Breast epithelium (tissue), 4 donors: ENCODE measurements around the gene ATP5ME. TPM values are rescaled to one million over a fixed set of nuclear protein-coding genes. Genes with fewer than 3 reads are reported as not detected.
A peak's percentile ranks its signal among the peaks of the same experiment; 100 is the strongest.
"Not testable (repeated sequence)": the region's sequence is repeated elsewhere in the genome, so short reads cannot be mapped to it uniquely, and the experiment has no call there.

Experiments used
- DNase-seq, 2 donors: peaks; one replicate each; pipeline ENCODE4 v3.0.0-alpha.2; 2019; ENCODE audit warnings: low spot score in 2 of 2
- H3K27ac ChIP-seq, 2 donors: fragments of 200-600 bp; sonication (generic) in 1 of 2; one replicate each; pipeline ENCODE4 v1.5.1; 2016 to 2019; ENCODE audit warnings: mild to moderate bottlenecking in 1 of 2
- H3K27me3 ChIP-seq, 2 donors: fragments of 200-600 bp; sonication (generic) in 1 of 2; one replicate each; pipeline versions ENCODE4 v1.5.1 to v1.6.0; 2017 to 2019; ENCODE audit warnings: control low read depth in 1 of 2, mild to moderate bottlenecking in 1 of 2
- H3K36me3 ChIP-seq: fragments of 200-600 bp; one replicate; pipeline ENCODE4 v1.5.1; 2019
- H3K4me1 ChIP-seq, 2 donors: fragments of 200-600 bp; sonication (generic); one replicate each; pipeline ENCODE4 v1.5.1; 2016 to 2019; ENCODE audit warnings: control low read depth in 1 of 2
- H3K4me3 ChIP-seq, 3 donors: fragments of 200-600 bp; sonication (generic); 1 replicate in 2 of 3; 2 replicates in 1 of 3; pipeline ENCODE4 v1.5.1; 2016 to 2019; ENCODE audit warnings: mild to moderate bottlenecking in 3 of 3, moderate library complexity in 2 of 3
- H3K9me3 ChIP-seq, 2 donors: fragments of 200-600 bp; sonication (generic) in 1 of 2; one replicate each; pipeline ENCODE4 v1.5.1; 2016 to 2019; ENCODE audit warnings: control low read depth in 1 of 2
- CTCF ChIP-seq, 3 donors: fragments of 450-650 bp; IDR thresholded peaks; one replicate each; pipeline ENCODE4 v1.5.1; 2016 to 2017; ENCODE audit warnings: antibody characterized with exemption in 3 of 3, mild to moderate bottlenecking in 3 of 3, moderate library complexity in 3 of 3
- POLR2A ChIP-seq: fragments of 450-650 bp; IDR thresholded peaks from one replicate; pipeline ENCODE4 v1.6.1; 2016; ENCODE audit warnings: antibody characterized with exemption, mild to moderate bottlenecking, moderate library complexity
- POLR2AphosphoS5 ChIP-seq, 3 donors: sonication (generic); formaldehyde crosslinking; IDR thresholded peaks; one replicate each; pipeline ENCODE4 v1.6.1; 2017; ENCODE audit warnings: antibody characterized with exemption in 3 of 3
- intact Hi-C: fragments of 100-400 bp; cut with DNase I; formaldehyde crosslinking; loops from one replicate; pipeline ENCODE4 v1.15.1; 2023; ENCODE audit warnings: low total_unique reads
- total RNA-seq, 3 donors: library from RNA; depleted of rRNA; stranded (reverse); fragments of >200 nt; gene quantifications; one replicate each; pipeline ENCODE4 v1.1.0, GENCODE V29; 2016

The ATP5ME gene
- total RNA-seq, 3 donors from 2014 or later: 108 to 179 (median 128) TPM

DNA sequence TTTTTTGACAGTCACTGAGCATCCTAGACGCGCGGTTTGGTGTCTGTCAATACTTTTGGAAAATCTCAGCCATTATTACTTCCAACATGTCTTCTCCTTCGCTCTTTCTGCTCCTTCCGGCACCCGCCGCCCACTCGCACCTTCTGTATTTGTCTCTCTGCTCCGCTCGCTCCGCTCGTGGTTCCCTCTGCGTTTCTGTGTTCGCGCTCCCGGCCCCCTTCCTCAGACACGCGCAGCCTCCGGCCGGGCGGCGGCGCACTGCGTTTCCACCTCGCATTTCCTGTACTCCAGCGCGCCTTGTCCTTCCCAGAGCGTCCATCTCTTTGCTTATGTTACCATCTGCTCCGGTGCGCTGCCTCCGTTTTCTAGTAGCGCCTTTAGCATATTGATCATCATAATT, 27.6 kb downstream of the ATP5ME start:
- intact Hi-C loops: no loop called here
- Histone ChIP-seq H3K4me3 (peak overlapping the region in 1 of 3 donors; percentile 15), H3K4me1 (no peaks in the 10 kb centered on the region), H3K27ac (no peak overlapping the region), H3K36me3 (no peaks in the 10 kb centered on the region), H3K9me3 (peaks cover 0 to 3% of the 10 kb centered on the region in 2 donors), H3K27me3 (peaks cover 0 to 34% of the 10 kb centered on the region in 2 donors)
- no peak for TF ChIP-seq CTCF (IDR thresholded peaks at IDR 0.05)
- no peak for TF ChIP-seq POLR2AphosphoS5 (IDR thresholded peaks at IDR 0.05)
- TF ChIP-seq POLR2A: no peak
- no peak for DNase-seq

- intact Hi-C loops, DNase-seq, H3K4me3 ChIP-seq, H3K9me3 ChIP-seq, H3K27ac ChIP-seq, H3K4me1 ChIP-seq, H3K36me3 ChIP-seq: not testable (repeated sequence)
- peaks cover 0 to 18% of the 10 kb centered on the region in 2 donors for H3K27me3 ChIP-seq
Measured at GRCh38 chr4:642366-642765, 31.7 kb downstream of the ATP5ME start.

DNA sequence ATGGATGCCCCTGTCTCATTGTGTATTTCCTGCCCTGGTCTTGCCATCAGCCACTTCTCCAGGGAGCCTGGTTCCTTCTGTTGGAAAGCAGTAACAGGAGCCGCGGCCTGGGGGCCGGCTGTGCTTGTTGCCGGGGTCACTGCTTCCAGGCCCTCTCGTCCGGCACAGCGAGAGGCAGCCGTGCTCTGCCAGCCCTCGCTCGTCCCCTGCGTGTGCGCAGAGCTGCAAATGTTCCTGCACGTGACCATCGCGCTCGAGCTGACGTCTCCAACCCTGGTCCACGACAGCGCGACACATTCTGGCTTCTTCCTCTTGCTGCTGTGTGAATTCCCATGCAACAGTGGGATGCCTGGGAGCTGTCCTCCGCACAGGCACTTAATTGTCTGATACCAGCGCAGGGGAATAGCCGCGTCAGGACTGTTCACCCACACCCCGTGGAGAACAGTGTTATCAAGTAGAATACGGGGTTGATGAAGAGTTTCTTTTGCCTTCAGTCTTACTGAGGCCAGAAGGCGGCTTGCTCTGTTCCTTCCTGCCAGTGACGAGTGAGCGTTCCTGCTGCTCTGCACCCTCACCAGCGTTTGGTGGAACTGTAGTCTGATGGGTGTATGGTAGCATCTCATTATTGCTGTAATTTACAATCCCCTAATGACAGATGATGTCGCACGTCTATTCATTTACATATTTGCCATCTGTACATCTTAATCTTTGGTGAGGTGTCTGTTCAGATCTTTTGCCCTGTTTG, 36.4 kb downstream of the ATP5ME start:
- DNase-seq: no peak
- Histone ChIP-seq H3K9me3 (peaks cover 0 to 4% of the 10 kb centered on the region in 2 donors), H3K36me3 (no peaks in the 10 kb centered on the region), H3K27me3 (peaks cover 0 to 39% of the 10 kb centered on the region in 2 donors), H3K4me1 (no peaks in the 10 kb centered on the region), H3K4me3 (no peak overlapping the region), H3K27ac (no peak overlapping the region)
- no peak for TF ChIP-seq POLR2A
- no peak for TF ChIP-seq CTCF (IDR thresholded peaks at IDR 0.05)
- TF ChIP-seq POLR2AphosphoS5 (IDR thresholded peaks at IDR 0.05): no peak
- intact Hi-C loops: no loop called here

DNA sequence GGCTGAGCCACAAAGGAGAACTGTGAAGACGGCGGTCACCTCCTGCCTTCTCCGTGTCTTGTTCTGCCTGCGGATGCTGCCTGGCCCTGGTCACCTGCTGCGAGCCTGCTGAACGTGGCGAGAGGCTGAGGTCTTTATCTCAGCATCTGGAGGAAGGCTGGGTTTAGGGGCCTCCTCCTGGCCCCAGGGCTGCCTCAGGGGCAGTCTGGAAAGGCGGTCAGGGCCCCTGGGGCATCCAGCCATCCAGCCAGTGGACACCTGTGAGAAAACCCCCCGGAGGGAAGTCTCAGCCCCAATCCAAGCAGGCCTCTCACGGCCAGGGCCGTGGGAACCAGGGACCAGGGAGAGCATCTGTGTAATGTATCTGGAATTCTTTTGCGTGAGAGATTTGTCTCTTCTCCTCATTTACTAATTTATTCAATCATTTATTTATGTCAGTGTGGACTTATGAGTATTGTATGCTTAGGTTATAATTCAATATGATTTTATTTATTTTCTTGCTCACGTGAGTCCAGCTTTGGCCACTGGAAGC, 37.4 kb downstream of the ATP5ME start:
- Histone ChIP-seq H3K36me3 (no peaks in the 10 kb centered on the region), H3K4me1 (no peaks in the 10 kb centered on the region), H3K27me3 (peaks cover 0 to 39% of the 10 kb centered on the region in 2 donors), H3K9me3 (peaks cover 0 to 4% of the 10 kb centered on the region in 2 donors), H3K4me3 (no peak overlapping the region), H3K27ac (no peak overlapping the region)
- no peak for TF ChIP-seq POLR2A
- TF ChIP-seq CTCF (IDR thresholded peaks at IDR 0.05): no peak
- no peak for TF ChIP-seq POLR2AphosphoS5 (IDR thresholded peaks at IDR 0.05)
- intact Hi-C loops: no loop called here
- no peak for DNase-seq

DNA sequence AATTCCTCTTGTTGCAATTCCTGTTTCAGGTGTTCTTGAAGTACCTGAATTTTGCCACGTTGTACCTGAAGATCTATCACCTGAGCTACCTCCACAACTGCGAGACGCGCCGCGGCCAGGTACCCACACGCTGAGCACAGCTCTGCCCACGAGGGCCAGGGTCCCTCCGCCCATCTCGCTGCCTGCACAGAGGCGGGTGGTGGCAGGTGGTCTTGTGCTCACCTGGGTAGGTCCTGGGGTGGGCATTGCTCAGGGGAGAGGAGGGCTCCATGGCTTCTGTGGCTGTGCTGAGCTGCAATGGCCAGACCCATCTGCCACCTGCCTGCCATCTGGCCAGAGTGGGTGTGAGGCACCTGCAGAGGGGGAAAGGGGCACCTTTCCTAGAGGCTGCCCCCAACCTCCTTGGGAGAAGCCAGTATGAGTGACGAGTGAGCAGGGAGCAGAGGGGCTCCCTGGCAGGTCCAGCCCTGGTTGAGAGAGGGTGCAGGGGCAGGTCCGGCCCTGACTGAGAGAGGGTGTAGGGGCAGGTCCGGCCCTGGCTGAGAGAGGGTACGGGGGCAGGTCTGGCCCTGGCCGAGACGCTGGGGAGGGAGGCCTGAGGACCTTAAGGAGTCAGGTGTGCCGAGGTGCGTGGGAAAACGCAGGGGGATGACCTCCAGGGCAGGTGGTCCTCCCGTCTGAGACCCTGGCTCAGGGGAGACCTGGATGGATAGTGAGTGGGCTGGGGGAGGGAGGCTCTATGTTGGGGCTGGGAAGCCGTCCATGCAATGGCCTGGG, 38.0 kb downstream of the ATP5ME start:
- Histone ChIP-seq H3K4me3 (no peak overlapping the region), H3K27me3 (peaks cover 0 to 39% of the 10 kb centered on the region in 2 donors), H3K4me1 (no peaks in the 10 kb centered on the region), H3K27ac (no peak overlapping the region), H3K9me3 (no peaks in the 10 kb centered on the region), H3K36me3 (no peaks in the 10 kb centered on the region)
- DNase-seq: no peak
- intact Hi-C loops: no loop called here
- TF ChIP-seq POLR2A (no peak), POLR2AphosphoS5 (IDR thresholded peaks at IDR 0.05) (no peak), CTCF (IDR thresholded peaks at IDR 0.05) (no peak)

DNA sequence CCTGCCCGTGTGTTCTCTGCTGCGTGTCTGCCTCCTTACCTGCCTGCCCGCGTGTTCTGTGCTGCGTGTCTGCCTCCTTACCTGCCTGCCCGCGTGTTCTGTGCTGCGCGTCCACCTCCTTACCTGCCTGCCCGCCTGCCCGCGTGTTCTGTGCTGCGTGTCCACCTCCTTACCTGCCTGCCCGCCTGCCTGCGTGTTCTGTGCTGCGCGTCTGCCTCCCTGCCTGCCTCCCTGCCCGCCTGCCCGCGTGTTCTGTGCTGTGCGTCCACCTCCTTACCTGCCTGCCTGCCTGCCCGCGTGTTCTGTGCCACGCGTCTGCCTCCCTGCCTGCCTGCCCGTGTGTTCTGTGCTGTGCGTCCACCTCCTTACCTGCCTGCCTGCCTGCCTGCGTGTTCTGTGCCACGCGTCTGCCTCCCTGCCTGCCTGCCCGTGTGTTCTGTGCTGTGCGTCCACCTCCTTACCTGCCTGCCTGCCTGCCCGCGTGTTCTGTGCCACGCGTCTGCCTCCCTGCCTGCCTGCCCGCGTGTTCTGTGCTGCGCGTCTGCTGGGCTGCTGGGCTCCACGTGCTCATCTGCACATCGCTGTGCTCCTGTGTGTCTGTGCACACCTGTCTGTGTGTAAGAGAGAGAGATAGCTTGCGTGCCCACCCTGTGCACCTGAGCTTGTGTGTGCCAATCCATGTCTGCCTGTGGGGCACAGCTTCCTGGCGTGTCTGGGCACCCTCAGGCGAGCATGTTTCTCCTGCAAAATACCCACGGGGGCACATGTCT, 38.8 kb downstream of the ATP5ME start:
- intact Hi-C loops, H3K27ac ChIP-seq, H3K9me3 ChIP-seq, H3K36me3 ChIP-seq, H3K4me3 ChIP-seq, H3K4me1 ChIP-seq, DNase-seq: not testable (repeated sequence)
- H3K27me3 ChIP-seq: peaks cover 0 to 39% of the 10 kb centered on the region in 2 donors
